ENCODE data around the gene S1PR2.

The S1PR2 gene

GRCh38 chr19:10228920-10229319, 2.2 kb downstream of the S1PR2 start:
- Mint-ChIP-seq H3K4me3 (peak overlapping the region; percentile 65), H3K36me3 (ENCODE audit: low read depth) (peaks cover 5% of the 10 kb centered on the region), H3K9me3 (no peaks in the 10 kb centered on the region), H3K27me3 (ENCODE audit: low read depth, poor library complexity) (no peaks in the 10 kb centered on the region), H3K27ac (no peak overlapping the region), H3K4me1 (peaks cover 37% of the 10 kb centered on the region)
- DNase-seq = peak; percentile 36
- TF ChIP-seq CTCF (IDR thresholded peaks at IDR 0.05) = peak; percentile 45

GRCh38 chr19:10228393-10228792, 2.7 kb downstream of the S1PR2 start:
- Mint-ChIP-seq H3K9me3 (no peaks in the 10 kb centered on the region), H3K4me3 (peak overlapping the region; percentile 32), H3K27ac (no peak overlapping the region), H3K4me1 (peaks cover 37% of the 10 kb centered on the region), H3K27me3 (ENCODE audit: low read depth, poor library complexity) (no peaks in the 10 kb centered on the region), H3K36me3 (ENCODE audit: low read depth) (peaks cover 6% of the 10 kb centered on the region)
- TF ChIP-seq CTCF (IDR thresholded peaks at IDR 0.05) = no peak
- no peak for DNase-seq

GRCh38 chr19:10227026-10227971, 3.8 kb downstream of the S1PR2 start:
- peaks cover 36% of the 10 kb centered on the region for H3K4me1 Mint-ChIP-seq
- no peak overlapping the region for H3K27ac Mint-ChIP-seq
- peaks cover 9% of the 10 kb centered on the region for H3K36me3 Mint-ChIP-seq (ENCODE audit: low read depth)
- H3K9me3 Mint-ChIP-seq = no peaks in the 10 kb centered on the region
- H3K4me3 Mint-ChIP-seq = no peak overlapping the region
- H3K27me3 Mint-ChIP-seq (ENCODE audit: low read depth, poor library complexity) = no peaks in the 10 kb centered on the region
- TF ChIP-seq CTCF (IDR thresholded peaks at IDR 0.05) = no peak
- peak; percentile 41 for DNase-seq

- H3K4me3 Mint-ChIP-seq = peak overlapping the region; percentile 44
- peak; percentile 38 for DNase-seq
- H3K27ac Mint-ChIP-seq = peak overlapping the region; percentile 74
- no peaks in the 10 kb centered on the region for H3K27me3 Mint-ChIP-seq (ENCODE audit: low read depth, poor library complexity)
- TF ChIP-seq CTCF (IDR thresholded peaks at IDR 0.05) = no peak
- no peaks in the 10 kb centered on the region for H3K9me3 Mint-ChIP-seq
- peaks cover 34% of the 10 kb centered on the region for H3K4me1 Mint-ChIP-seq
- peaks cover 12% of the 10 kb centered on the region for H3K36me3 Mint-ChIP-seq (ENCODE audit: low read depth)
These were observed 4.6 kb downstream of the S1PR2 start for GRCh38 chr19:10226376-10227025.

- H3K27ac Mint-ChIP-seq = peak overlapping the region; percentile 74
- H3K36me3 Mint-ChIP-seq (ENCODE audit: low read depth) = peaks cover 12% of the 10 kb centered on the region
- no peaks in the 10 kb centered on the region for H3K27me3 Mint-ChIP-seq (ENCODE audit: low read depth, poor library complexity)
- H3K4me3 Mint-ChIP-seq = no peak overlapping the region
- no peak for TF ChIP-seq CTCF (IDR thresholded peaks at IDR 0.05)
- H3K4me1 Mint-ChIP-seq = peaks cover 37% of the 10 kb centered on the region
- no peak for DNase-seq
- H3K9me3 Mint-ChIP-seq = no peaks in the 10 kb centered on the region
These were observed 5.1 kb downstream of the S1PR2 start for GRCh38 chr19:10226021-10226375.

Data from nephron progenitor cell (in vitro differentiated cells).